ENCODE data around the gene CLTB.

DNA sequence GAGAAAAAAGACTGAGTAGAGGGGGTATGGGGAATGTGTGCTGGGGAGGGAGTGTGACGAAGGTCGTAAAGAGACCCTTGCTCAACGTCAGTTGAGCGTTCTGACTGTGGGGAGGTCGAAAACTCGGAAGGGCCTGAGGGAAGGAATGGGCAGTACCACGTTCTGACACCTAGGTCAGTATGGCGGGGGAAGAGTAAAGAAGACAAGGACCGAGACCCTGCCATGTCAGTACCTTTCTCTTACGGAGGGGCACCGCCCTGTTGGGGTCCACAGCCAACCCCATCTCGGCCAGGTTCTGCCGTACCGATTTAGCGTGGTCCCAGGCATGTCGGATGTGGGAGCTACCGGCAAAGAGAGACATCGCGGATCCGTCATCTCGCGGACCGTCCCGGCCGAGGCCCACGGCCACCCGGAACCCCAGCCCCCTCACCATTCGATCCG is 28.3 kb downstream of the CLTB start:
- TF ChIP-seq TAF7 (optimal IDR thresholded peaks at IDR 0.05; ENCODE audit: borderline replicate concordance, low read depth, low read length): no peak
- no peak for TF ChIP-seq SIX5 (IDR thresholded peaks at IDR 0.05; ENCODE audit: low read depth, low read length)

Data from H1 (cell line).